Panc1 (cell line): Measurements from ENCODE around the gene CHRNE. TPM values are rescaled to one million over a fixed set of nuclear protein-coding genes. Genes with fewer than 3 reads are reported as not detected.

ENCODE experiments used
- ATAC-seq: fragments of 200-7000 bp; cut with Tn5 transposase; 2 replicates; pipeline ENCODE4 v1.9.1; 2020; ENCODE audit warnings: mild to moderate bottlenecking, moderate library complexity
- BruUV-seq: library from RNA; stranded (reverse); fragments of 400-500 nt; replicated peaks from 2 replicates; lab custom pipeline; 2021; lab: Mats Ljungman, UMichigan
- CTCF ChIA-PET: fragments of 300-600 bp; sonication (Branson Sonifier 250); formaldehyde crosslinking; loops from one replicate; lab custom pipeline; 2022; ENCODE audit warnings: antibody characterized with exemption; lab: Charles Lee
- POLR2A ChIA-PET: fragments of 300-600 bp; sonication (Branson Sonifier 250); formaldehyde crosslinking; loops from one replicate; lab custom pipeline; 2022; ENCODE audit warnings: antibody characterized with exemption; lab: Charles Lee
- DNase-seq: peaks from one replicate; pipeline ENCODE4 v3.0.0-alpha.2; 2010; ENCODE audit warnings: low read depth, low spot score
- H3K27ac ChIP-seq: 2 replicates; pipeline ENCODE4 v1.5.1; 2011; ENCODE audit warnings: mild to moderate bottlenecking, low read length, inconsistent platforms
- H3K27me3 ChIP-seq: fragments of 200-500 bp; sonication (Bioruptor generic); 2 replicates; pipeline ENCODE4 v1.6.0; 2014; ENCODE audit warnings: low read length, inconsistent platforms; ENCODE audit not compliant: control insufficient read depth, insufficient read depth
- H3K36me3 ChIP-seq: fragments of 200-500 bp; sonication (Bioruptor generic); 2 replicates; pipeline ENCODE4 v1.5.1; 2014; ENCODE audit warnings: inconsistent platforms, mild to moderate bottlenecking, low read length, moderate library complexity; ENCODE audit not compliant: control insufficient read depth, insufficient read depth
- H3K4me1 ChIP-seq: 2 replicates; pipeline ENCODE4 v1.5.1; 2011; ENCODE audit warnings: inconsistent platforms, mild to moderate bottlenecking, low read length, moderate library complexity; ENCODE audit not compliant: control insufficient read depth, insufficient read depth
- H3K4me3 ChIP-seq, 2 experiments: 2 replicates each; pipeline ENCODE4 v1.5.1; 2011 to 2012; ENCODE audit warnings: low read depth in 2 of 2, low read length in 2 of 2, mild to moderate bottlenecking in 2 of 2, inconsistent platforms in 1 of 2, moderate library complexity in 1 of 2
- H3K9me3 ChIP-seq: fragments of 200-500 bp; sonication (Bioruptor generic); 2 replicates; pipeline ENCODE4 v1.5.1; 2014; ENCODE audit warnings: low read depth, mild to moderate bottlenecking, inconsistent platforms, low read length, moderate library complexity; ENCODE audit not compliant: control insufficient read depth, insufficient read depth
- POLR2AphosphoS5 ChIP-seq: IDR thresholded peaks from 2 replicates; pipeline ENCODE4 v1.6.1; 2012; ENCODE audit warnings: mild to moderate bottlenecking, low read depth, low read length, moderate library complexity
- SIN3A ChIP-seq: IDR thresholded peaks from 2 replicates; pipeline ENCODE4 v1.6.1; 2012; ENCODE audit warnings: low read depth, mild to moderate bottlenecking, low read length, moderate library complexity, borderline replicate concordance; ENCODE audit not compliant: insufficient read depth
- TCF7L2 ChIP-seq: IDR thresholded peaks from 2 replicates; pipeline ENCODE4 v1.6.1; 2011; ENCODE audit warnings: mild to moderate bottlenecking, low read depth, low read length, inconsistent platforms
- in situ Hi-C: cut with HindIII; loops from 2 replicates; pipeline ENCODE4 v1.10.0; 2016; ENCODE audit warnings: low sequenced_read_pairs, low pct_unique_long_range_greater_than_20kb
- intact Hi-C: fragments of 100-400 bp; cut with micrococcal nuclease; formaldehyde crosslinking; loops from one replicate; pipeline ENCODE4 v1.10.0; 2022; ENCODE audit not compliant: unreplicated experiment
- total RNA-seq: library from RNA; stranded (reverse); gene quantifications from one replicate; pipeline ENCODE4 v1.2.1, GENCODE V29; 2021; ENCODE audit not compliant: unreplicated experiment
- TF ChIP-seq, protein P1 (sequence below): fragments of 450-650 bp; IDR thresholded peaks from 2 replicates; pipeline ENCODE4 v1.5.1; 2017; ENCODE audit warnings: mild to moderate bottlenecking
- TF ChIP-seq, protein P2 (sequence below), 2 experiments: IDR thresholded peaks; 2 replicates each; pipeline ENCODE4 v1.6.1; 2011 to 2012; ENCODE audit warnings: low read depth in 2 of 2, control low read depth in 1 of 2, low read length in 1 of 2, mild to moderate bottlenecking in 1 of 2, moderate library complexity in 1 of 2; ENCODE audit not compliant: insufficient read depth in 1 of 2

CHRNE gene
- total RNA-seq, 1 experiment from 2014 or later = 0.13 TPM

GRCh38 chr17:4887581-4887980 is 15.3 kb downstream of the CHRNE start:
- ATAC-seq = no peak
- H3K27ac ChIP-seq = no peak overlapping the region
- intact Hi-C loops (no loop called here), in situ Hi-C loops (no loop called here)
- no peak for DNase-seq
- BruUV-seq = no TSS peak
- H3K36me3 ChIP-seq = peaks cover 6% of the 10 kb centered on the region; the same call in 1 of the 2 replicates
- H3K9me3 ChIP-seq = no peaks in the 10 kb centered on the region
- no peak overlapping the region for H3K4me3 ChIP-seq
- CTCF ChIA-PET = interaction anchor here (0.6 kb wide), 1 partner anchor 202 kb away, joined by 3 read pairs; no protein-coding TSS in a partner anchor
- TF ChIP-seq, protein P1, sequence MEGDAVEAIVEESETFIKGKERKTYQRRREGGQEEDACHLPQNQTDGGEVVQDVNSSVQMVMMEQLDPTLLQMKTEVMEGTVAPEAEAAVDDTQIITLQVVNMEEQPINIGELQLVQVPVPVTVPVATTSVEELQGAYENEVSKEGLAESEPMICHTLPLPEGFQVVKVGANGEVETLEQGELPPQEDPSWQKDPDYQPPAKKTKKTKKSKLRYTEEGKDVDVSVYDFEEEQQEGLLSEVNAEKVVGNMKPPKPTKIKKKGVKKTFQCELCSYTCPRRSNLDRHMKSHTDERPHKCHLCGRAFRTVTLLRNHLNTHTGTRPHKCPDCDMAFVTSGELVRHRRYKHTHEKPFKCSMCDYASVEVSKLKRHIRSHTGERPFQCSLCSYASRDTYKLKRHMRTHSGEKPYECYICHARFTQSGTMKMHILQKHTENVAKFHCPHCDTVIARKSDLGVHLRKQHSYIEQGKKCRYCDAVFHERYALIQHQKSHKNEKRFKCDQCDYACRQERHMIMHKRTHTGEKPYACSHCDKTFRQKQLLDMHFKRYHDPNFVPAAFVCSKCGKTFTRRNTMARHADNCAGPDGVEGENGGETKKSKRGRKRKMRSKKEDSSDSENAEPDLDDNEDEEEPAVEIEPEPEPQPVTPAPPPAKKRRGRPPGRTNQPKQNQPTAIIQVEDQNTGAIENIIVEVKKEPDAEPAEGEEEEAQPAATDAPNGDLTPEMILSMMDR = no peak
- TF ChIP-seq, protein P2, sequence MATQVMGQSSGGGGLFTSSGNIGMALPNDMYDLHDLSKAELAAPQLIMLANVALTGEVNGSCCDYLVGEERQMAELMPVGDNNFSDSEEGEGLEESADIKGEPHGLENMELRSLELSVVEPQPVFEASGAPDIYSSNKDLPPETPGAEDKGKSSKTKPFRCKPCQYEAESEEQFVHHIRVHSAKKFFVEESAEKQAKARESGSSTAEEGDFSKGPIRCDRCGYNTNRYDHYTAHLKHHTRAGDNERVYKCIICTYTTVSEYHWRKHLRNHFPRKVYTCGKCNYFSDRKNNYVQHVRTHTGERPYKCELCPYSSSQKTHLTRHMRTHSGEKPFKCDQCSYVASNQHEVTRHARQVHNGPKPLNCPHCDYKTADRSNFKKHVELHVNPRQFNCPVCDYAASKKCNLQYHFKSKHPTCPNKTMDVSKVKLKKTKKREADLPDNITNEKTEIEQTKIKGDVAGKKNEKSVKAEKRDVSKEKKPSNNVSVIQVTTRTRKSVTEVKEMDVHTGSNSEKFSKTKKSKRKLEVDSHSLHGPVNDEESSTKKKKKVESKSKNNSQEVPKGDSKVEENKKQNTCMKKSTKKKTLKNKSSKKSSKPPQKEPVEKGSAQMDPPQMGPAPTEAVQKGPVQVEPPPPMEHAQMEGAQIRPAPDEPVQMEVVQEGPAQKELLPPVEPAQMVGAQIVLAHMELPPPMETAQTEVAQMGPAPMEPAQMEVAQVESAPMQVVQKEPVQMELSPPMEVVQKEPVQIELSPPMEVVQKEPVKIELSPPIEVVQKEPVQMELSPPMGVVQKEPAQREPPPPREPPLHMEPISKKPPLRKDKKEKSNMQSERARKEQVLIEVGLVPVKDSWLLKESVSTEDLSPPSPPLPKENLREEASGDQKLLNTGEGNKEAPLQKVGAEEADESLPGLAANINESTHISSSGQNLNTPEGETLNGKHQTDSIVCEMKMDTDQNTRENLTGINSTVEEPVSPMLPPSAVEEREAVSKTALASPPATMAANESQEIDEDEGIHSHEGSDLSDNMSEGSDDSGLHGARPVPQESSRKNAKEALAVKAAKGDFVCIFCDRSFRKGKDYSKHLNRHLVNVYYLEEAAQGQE (IDR thresholded peaks at IDR 0.05; ENCODE audit: insufficient read depth in 1 of 2, low read depth in 2 of 2, low read length in 1 of 2) = no peak
- TF ChIP-seq SIN3A = no peak
- TF ChIP-seq TCF7L2 = no peak
- TF ChIP-seq POLR2AphosphoS5 = no peak
- no peaks in the 10 kb centered on the region for H3K27me3 ChIP-seq
- POLR2A ChIA-PET = no interaction called here
- no peaks in the 10 kb centered on the region for H3K4me1 ChIP-seq

- in situ Hi-C loops = no loop called here
- POLR2A ChIA-PET = no interaction called here
- H3K27me3 ChIP-seq = no peaks in the 10 kb centered on the region
- no peaks in the 10 kb centered on the region for H3K9me3 ChIP-seq
- CTCF ChIA-PET = no interaction called here
- intact Hi-C loops = no loop called here
- no peaks in the 10 kb centered on the region for H3K4me1 ChIP-seq
- DNase-seq (no peak), ATAC-seq (no peak)
- no TSS peak for BruUV-seq
- TF ChIP-seq, protein P2 (IDR thresholded peaks at IDR 0.05; ENCODE audit: insufficient read depth in 1 of 2, low read depth in 2 of 2, low read length in 1 of 2) = no peak
- TF ChIP-seq SIN3A (no peak), TCF7L2 (no peak), POLR2AphosphoS5 (no peak)
- TF ChIP-seq, protein P1 = no peak
- no peak overlapping the region for H3K4me3 ChIP-seq
- H3K27ac ChIP-seq = no peak overlapping the region
- peaks cover 9% of the 10 kb centered on the region for H3K36me3 ChIP-seq
Measured at GRCh38 chr17:4886830-4887229, 16.1 kb downstream of the CHRNE start.
